Raji (cell line): Measurements from ENCODE around the gene HCCS.

Experiments
- POLR2A ChIP-seq: IDR thresholded peaks from 2 replicates; pipeline ENCODE4 v1.6.1; 2011; ENCODE audit warnings: low read depth, low read length, control low read depth; ENCODE audit not compliant: insufficient read depth

The HCCS gene

DNA sequence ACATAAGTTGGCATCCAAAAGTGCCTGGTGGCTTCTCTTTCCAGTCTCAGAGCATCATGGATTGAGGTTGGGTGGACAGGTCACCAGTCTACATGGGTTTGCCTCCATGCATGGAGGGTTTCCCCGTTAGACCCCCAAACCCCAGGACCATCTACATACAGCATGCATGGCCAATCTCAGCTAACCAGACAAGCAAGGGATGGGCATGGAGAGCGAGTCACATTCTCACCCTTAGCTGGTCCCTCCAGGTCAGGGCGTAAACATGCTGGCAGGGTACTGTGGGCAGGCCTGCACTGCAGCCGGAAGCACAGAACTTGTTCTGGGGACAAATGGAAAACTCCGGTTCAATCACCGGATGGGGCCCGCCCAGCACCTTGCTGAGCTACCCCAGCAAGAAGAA, 37.3 kb downstream of the HCCS start:
- no peak for TF ChIP-seq POLR2A

DNA sequence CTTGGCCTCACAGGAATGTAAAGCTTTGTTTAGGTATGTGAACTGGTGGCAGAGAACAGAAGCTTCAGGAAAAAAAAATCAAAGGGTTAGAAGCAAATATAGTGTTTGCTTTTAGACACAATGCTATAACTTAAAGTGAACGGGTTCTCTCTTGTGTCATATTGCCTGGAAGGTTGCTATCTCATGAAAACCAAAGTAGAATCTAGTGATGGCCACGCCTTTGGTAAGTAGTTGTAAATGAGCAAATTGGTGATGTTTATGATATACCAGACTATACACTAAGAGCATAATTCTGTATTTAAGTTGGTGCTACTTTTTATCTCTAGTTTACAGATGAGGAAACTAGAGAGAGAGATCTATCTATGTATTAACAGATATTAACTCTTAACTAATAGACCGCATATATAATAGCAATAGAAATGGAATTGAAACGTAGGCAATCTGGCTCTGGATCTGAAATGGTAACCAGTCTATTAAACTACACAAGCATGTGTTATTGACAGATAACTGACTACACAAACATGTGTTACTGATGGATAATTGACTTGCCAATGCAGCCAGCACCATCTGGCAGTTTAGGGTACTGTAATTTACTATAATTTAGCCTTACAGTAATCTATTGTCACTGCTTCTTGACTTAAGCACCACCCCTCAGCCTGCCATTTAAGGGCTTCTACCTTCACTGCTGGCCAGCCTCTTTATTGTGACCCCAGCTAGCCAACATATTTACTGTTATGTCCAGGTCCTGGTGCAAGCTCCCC, 40.8 kb downstream of the HCCS start:
- no peak for TF ChIP-seq POLR2A

DNA sequence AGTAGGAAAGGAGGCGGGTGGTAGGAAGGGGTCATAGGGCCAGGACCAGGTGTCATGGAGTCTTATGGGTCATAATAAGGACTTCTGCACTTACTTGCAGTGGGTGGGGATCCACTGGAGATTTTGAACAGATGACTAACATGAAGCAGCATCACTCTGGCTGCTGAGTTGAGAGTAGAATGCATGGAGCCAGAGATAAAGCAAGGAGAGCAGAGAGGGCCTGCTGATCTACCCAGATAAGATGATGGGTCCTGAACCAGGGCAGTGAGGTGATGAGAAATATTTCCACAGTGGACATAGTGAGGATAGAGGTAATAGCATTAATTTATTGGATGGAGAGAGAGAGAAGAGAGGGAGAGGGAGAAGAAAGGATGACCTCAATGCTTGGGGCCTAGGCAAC, 48.0 kb downstream of the HCCS start:
- TF ChIP-seq POLR2A = no peak

DNA sequence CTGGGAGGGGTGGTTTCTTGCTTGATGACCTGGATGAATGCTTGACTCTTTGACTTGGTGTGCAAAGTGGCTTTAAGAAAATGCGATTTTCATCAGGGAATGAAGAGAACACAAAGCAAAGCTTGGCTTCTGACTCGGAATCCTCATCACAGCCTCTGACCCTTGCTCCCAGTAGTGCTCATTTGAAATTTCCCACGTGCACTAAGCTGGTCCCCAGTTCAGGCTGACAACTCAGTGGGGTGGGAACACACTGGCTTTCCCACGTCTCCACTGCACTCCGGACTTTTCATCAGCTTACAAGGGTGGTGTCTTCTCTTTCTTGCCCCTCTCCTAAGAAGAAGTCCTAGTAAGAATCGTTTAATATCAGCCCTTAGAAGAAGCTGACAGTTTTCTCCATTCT, 53.3 kb downstream of the HCCS start:
- TF ChIP-seq POLR2A = no peak

DNA sequence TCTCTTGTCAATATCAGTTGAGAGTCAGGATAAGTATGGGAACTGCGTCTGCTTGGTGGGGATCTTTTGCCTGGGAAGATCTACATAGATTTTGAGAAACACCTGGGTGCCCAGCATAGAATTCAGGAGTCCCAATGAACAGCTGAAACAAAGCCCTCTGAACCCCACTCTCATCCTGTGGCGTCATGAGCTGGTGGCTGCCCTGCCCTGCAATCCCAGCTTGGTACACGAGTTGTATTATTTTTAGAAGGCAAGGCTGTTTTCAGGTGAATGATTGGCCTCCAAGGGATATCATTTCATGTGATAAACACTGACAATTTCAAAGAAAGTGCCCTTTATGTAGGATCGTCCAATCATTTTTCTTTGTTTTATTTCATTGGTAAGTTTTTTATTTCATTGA, 60.8 kb downstream of the HCCS start:
- TF ChIP-seq POLR2A = no peak

DNA sequence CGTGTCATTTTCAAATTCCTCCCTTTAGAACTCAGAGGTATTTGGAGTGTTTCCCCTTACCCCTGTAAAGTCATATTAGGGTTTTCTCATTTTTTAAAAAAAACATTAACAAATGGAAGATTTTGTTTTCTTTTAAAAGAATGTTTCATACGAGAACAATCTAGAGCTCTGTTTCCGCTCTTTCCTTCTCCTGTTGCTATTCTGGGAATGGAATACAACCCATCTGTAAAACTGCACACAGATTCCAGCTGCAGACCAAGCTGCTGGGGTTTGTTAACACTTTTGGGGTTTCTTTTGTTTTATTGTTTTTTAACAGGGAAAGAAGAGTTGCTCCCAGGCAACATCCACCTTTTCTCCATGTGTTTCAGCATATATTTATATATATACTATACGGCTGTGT, 61.3 kb downstream of the HCCS start:
- no peak for TF ChIP-seq POLR2A
